ENCODE data around the gene UCK2.

GRCh38 chr1:165958306-165958705, 130.9 kb downstream of the UCK2 start:
- TF ChIP-seq CTCF (IDR thresholded peaks at IDR 0.05; ENCODE audit: low read depth, low read length) (no peak), EZH2phosphoT487 (IDR thresholded peaks at IDR 0.05; ENCODE audit: low read depth) (no peak)
